GM21367 (cell line): ENCODE data around the gene NEO1.

Experiments
- ATAC-seq: cut with Tn5 transposase; IDR thresholded peaks from one replicate; pipeline ENCODE4 v1.9.1; 2021; ENCODE audit not compliant: unreplicated experiment

Gene NEO1

DNA sequence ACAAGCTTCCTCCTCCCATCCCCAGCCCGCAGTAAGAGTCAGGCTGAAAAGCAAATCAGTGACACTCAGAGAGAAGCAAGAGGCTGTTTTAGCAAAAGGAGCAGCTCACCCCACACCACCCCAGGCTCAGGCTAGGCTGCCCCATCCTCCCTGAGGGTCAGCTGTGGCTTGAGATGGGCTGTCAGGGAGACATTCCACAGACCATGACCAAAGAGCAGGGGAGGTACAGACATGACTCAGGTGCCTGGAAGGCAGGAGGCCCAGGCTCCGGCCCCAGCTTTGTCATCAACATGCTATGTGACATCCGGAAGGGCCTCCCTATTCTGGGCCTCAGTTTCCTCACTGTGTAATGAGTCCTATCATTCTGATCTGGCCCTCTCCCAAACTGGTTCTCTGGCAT, 291.8 kb downstream of the NEO1 start:
- ATAC-seq = no peak

DNA sequence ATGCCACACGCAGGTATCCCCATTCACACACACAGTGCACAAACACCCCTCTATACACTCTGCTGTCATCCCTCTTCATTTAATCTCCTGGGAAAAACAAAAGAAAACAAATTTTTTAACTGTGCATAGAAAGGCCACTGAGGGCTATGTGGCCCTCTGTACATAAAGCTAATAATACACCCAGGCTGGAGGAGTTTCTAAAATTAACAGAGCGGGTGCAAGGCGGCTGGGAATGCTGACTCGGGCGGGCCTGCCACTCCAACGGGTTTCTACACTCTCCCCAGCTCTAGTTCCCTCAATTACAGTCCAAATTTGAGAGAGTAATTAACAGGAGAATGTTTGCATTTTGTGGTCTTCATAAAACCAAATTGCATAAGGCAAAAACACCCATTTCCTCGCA, 293.4 kb downstream of the NEO1 start:
- no peak for ATAC-seq

DNA sequence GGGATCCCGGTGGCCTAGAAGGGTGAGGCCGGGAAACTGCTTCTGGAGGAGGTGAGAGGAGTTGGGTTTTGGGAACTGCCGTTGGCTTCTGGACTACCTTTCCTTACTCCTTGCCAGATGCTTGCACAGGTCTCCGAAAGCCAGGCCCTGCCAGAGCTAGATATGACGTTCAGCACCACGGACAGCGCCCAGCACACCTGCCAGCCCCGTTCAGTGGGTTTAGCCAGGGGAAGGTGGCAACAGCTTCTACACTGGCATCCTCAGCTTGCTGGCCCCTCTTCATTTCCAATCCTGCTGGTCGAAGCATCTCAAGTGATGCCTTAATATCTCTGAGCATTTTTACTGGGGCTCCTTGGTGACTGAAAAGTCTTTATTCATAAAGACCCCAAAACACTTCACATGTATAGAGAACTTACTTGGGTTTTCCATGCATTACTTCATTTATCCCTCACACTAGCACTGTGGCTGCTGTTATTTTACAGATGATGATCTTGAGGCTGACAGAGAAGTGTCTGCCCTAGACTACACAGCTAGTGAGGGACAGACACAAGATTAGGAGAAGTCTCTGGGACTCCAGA, 294.6 kb downstream of the NEO1 start:
- ATAC-seq = no peak

DNA sequence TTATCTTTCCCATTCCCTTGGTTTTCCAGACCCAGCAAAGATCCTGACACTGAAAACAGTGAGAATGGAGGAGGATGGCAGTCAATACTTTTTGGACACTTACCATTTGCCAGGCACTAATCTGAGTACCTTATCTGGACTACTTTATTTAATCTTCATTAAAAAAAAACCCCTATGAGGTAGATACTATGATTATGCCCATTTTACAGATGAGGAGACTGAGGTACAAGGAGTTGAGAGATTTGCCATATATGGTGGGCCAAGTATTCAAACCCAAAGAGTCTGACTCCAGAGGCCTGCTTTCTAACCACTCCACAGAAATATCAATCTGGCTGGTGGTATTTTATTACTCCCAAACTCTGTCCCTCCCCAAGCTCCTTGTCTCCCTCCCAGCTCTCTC, 296.9 kb downstream of the NEO1 start:
- ATAC-seq = no peak

DNA sequence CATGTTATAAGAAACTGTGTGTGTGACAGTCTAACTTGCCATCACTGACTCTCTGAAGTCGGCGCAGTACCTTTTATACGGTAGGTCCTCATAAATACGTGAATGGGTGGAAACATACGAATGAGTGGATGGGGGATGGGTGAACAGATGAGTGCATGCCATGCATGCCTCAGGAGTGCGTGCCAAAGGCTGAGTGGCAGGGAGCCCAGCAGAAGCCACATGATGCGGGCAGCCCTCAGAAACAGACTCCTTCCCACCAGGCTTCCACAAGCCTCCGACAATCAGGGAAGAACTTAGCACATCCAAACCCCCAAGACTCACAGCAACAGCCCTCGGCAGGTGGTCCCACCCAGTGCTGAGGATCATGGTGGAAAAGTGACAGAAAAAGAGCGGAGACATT, 299.8 kb downstream of the NEO1 start:
- no peak for ATAC-seq

DNA sequence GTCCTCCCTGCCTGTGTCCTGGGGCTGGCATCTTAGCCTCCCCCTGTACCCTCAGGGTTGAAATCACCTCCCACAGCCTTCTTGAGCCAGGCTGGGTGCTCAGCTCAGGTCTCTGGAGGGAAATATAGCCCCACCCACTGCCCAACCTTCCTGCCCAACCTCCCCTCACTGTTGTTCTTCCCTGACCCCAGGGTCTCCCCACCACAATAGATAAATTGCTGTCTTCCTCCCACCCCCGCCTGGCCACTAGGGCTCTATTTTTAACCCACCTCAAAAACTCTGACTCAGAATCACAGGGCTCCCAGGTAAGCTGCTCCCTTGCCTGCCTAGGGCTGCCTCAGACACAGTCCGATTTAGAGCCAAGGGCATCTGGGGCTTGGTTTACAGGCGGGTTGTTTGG, 301.5 kb downstream of the NEO1 start:
- no peak for ATAC-seq

DNA sequence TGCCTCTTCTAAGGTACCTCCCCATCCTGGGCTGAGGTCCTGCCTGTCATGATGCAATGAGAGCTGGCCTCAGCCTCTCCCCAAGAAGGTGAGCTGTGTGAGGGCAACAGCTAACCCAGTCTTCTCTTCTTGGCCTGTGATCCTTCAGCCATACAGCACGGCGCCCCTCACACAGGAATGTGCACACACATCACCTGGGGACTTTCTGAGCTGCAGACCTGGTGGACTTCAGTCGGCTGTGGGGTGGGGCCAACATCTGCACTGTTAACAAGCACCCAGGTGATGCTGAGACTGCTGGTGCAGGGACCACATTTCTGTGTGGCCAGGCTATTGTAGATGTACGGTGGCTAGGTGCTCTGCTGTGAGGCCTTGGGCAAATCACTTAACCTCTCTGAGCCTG, 302.0 kb downstream of the NEO1 start:
- ATAC-seq = no peak
